ENCODE results near the gene LRRIQ1. TPM values are rescaled to one million over a fixed set of nuclear protein-coding genes. Genes with fewer than 3 reads are reported as not detected.

The LRRIQ1 gene
- total RNA-seq, 1 donor from 2014 or later: 13.1 TPM

DNA sequence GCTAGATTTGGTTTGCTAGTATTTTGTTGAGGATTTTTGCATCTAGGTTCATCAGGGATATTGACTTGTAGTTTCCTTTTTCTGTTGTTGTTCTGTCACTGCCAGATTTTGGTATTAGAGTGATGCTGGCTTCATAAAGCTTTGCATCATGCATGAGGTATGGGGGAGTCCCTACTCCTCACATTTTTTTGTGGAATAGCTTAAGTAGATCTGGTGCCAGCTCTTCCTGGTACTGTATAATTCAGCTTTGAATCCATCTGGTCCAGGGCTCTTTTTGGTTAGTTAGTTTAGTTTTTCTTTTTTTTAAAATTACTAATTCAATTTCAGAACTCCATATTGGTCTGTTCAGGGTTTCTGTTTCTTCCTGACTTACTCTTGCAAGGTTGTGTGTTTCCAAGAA, 59.4 kb downstream of the LRRIQ1 start:
- no peak for DNase-seq (ENCODE audit: low spot score, unreplicated experiment)
- no peak overlapping the region for H3K4me3 Mint-ChIP-seq (ENCODE audit: low read depth)
- H3K27ac Mint-ChIP-seq: no peak overlapping the region
- peaks cover under 1% of the 10 kb centered on the region for H3K4me1 Mint-ChIP-seq (ENCODE audit: low read depth)
- no peaks in the 10 kb centered on the region for H3K36me3 Mint-ChIP-seq (ENCODE audit: insufficient read depth)
- no peaks in the 10 kb centered on the region for H3K27me3 Mint-ChIP-seq
- H3K9me3 Mint-ChIP-seq (ENCODE audit: low read depth): no peaks in the 10 kb centered on the region
- TF ChIP-seq, protein P1, sequence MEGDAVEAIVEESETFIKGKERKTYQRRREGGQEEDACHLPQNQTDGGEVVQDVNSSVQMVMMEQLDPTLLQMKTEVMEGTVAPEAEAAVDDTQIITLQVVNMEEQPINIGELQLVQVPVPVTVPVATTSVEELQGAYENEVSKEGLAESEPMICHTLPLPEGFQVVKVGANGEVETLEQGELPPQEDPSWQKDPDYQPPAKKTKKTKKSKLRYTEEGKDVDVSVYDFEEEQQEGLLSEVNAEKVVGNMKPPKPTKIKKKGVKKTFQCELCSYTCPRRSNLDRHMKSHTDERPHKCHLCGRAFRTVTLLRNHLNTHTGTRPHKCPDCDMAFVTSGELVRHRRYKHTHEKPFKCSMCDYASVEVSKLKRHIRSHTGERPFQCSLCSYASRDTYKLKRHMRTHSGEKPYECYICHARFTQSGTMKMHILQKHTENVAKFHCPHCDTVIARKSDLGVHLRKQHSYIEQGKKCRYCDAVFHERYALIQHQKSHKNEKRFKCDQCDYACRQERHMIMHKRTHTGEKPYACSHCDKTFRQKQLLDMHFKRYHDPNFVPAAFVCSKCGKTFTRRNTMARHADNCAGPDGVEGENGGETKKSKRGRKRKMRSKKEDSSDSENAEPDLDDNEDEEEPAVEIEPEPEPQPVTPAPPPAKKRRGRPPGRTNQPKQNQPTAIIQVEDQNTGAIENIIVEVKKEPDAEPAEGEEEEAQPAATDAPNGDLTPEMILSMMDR (IDR thresholded peaks at IDR 0.05; ENCODE audit: unreplicated experiment): no peak

DNA sequence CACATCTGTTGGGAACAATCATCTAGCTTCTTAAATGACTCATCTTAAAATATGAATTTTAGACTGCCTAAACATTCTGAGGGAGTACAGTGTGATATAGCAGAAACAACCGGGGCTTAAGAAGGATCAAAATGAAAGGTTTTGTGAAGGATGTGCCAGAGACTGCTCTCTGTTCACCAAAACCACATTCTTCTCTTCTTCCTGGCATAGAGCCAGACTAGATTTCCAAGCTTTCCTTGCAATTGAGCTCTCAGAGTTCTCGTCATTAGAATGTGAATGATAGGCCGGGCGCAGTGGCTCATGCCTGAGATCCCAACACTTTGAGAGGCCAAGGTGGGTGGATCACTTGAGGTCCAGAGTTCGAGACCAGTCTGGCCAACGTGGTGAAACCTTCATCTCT, 94.5 kb downstream of the LRRIQ1 start:
- H3K36me3 Mint-ChIP-seq (ENCODE audit: insufficient read depth): no peaks in the 10 kb centered on the region
- no peak for DNase-seq (ENCODE audit: low spot score, unreplicated experiment)
- H3K4me3 Mint-ChIP-seq (ENCODE audit: low read depth): no peak overlapping the region
- peaks cover 3% of the 10 kb centered on the region for H3K4me1 Mint-ChIP-seq (ENCODE audit: low read depth)
- H3K27me3 Mint-ChIP-seq: no peaks in the 10 kb centered on the region
- no peaks in the 10 kb centered on the region for H3K9me3 Mint-ChIP-seq (ENCODE audit: low read depth)
- TF ChIP-seq, protein P1 (IDR thresholded peaks at IDR 0.05; ENCODE audit: unreplicated experiment): no peak
- no peak overlapping the region for H3K27ac Mint-ChIP-seq

- H3K4me1 Mint-ChIP-seq (ENCODE audit: low read depth): peaks cover 4% of the 10 kb centered on the region
- H3K27me3 Mint-ChIP-seq: no peaks in the 10 kb centered on the region
- H3K9me3 Mint-ChIP-seq (ENCODE audit: low read depth): no peaks in the 10 kb centered on the region
- TF ChIP-seq, protein P1 (IDR thresholded peaks at IDR 0.05; ENCODE audit: unreplicated experiment): no peak
- H3K4me3 Mint-ChIP-seq (ENCODE audit: low read depth): no peak overlapping the region
- no peak overlapping the region for H3K27ac Mint-ChIP-seq
- no peaks in the 10 kb centered on the region for H3K36me3 Mint-ChIP-seq (ENCODE audit: insufficient read depth)
- no peak for DNase-seq (ENCODE audit: low spot score, unreplicated experiment)
These were observed 102.7 kb downstream of the LRRIQ1 start for GRCh38 chr12:85138833-85139232.

DNA sequence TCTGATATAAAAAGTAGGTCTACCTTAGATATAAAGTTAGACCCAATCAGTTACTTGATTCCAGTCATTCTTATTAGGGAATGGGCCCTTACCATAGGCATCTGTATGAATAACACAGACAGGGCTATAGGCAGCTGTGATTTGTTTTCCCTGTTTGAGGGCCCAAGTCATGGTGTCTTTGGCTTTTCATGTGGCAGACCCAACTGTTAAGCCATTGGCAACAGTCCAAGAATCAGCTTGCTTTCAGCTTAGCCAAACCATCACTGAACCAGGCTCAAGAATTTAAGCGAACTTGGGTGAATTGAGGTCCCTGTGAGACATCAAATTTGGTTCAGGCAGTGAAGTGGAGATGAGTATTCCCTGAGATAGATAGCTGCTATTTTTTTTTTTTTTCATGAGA, 111.2 kb downstream of the LRRIQ1 start:
- DNase-seq (ENCODE audit: low spot score, unreplicated experiment): no peak
- TF ChIP-seq, protein P1 (IDR thresholded peaks at IDR 0.05; ENCODE audit: unreplicated experiment): no peak
- no peaks in the 10 kb centered on the region for H3K9me3 Mint-ChIP-seq (ENCODE audit: low read depth)
- H3K36me3 Mint-ChIP-seq (ENCODE audit: insufficient read depth): no peaks in the 10 kb centered on the region
- H3K27ac Mint-ChIP-seq: no peak overlapping the region
- peaks cover 7% of the 10 kb centered on the region for H3K4me1 Mint-ChIP-seq (ENCODE audit: low read depth)
- H3K4me3 Mint-ChIP-seq (ENCODE audit: low read depth): no peak overlapping the region
- H3K27me3 Mint-ChIP-seq: no peaks in the 10 kb centered on the region

DNA sequence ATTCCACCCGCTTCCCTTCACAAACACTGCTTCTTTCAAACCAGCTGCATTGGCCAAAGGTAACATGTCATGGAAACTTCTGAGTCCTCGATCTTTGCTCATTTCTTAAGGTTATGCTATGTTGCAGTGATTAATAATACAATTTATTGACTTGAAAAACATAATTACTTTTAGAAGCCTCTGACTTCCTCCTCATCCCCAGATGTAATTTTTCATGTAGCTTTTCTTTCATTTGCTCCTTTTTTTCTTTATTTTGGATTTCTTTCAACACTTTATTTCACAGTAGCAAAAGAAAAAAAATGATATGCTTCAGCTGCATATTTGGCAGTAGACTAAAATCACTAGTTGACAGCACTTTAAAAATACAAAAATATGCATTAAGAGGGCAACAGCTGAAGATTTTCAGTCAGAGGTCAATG, 116.2 kb downstream of the LRRIQ1 start:
- no peaks in the 10 kb centered on the region for H3K36me3 Mint-ChIP-seq (ENCODE audit: insufficient read depth)
- no peak overlapping the region for H3K4me3 Mint-ChIP-seq (ENCODE audit: low read depth)
- no peaks in the 10 kb centered on the region for H3K27me3 Mint-ChIP-seq
- no peak for DNase-seq (ENCODE audit: low spot score, unreplicated experiment)
- H3K9me3 Mint-ChIP-seq (ENCODE audit: low read depth): no peaks in the 10 kb centered on the region
- H3K27ac Mint-ChIP-seq: no peak overlapping the region
- TF ChIP-seq, protein P1 (IDR thresholded peaks at IDR 0.05; ENCODE audit: unreplicated experiment): no peak
- H3K4me1 Mint-ChIP-seq (ENCODE audit: low read depth): peaks cover 3% of the 10 kb centered on the region

All from progenitor cell of endocrine pancreas (in vitro differentiated cells).